ENCODE data around the gene RAB3B.

- TF ChIP-seq CTCF (IDR thresholded peaks at IDR 0.05; ENCODE audit: poor library complexity) (no peak), EZH2phosphoT487 (IDR thresholded peaks at IDR 0.05; ENCODE audit: low read depth, severe bottlenecking, unreplicated experiment) (no peak), EZH2 (IDR thresholded peaks at IDR 0.05; ENCODE audit: borderline replicate concordance) (no peak)
Observed at GRCh38 chr1:51930329-51930728, 60.2 kb downstream of the RAB3B start.
